ENCODE data around the gene CORIN.

The CORIN gene

GRCh38 chr4:47746122-47746521 is 91.7 kb downstream of the CORIN start:
- TF ChIP-seq CTCF (IDR thresholded peaks at IDR 0.05; ENCODE audit: insufficient read depth, low read length, missing control alignments): no peak
- CTCF ChIA-PET: interaction anchor here (1.8 kb wide), 1 partner anchor 91 kb away, joined by 5 read pairs; no protein-coding TSS in a partner anchor
- POLR2A ChIA-PET: no interaction called here
- H3K4me3 ChIP-seq (ENCODE audit: low read depth, low read length): no peak overlapping the region
- DNase-seq (ENCODE audit: low read depth, low spot score): no peak

- POLR2A ChIA-PET: no interaction called here
- CTCF ChIA-PET: interaction anchor here (1.8 kb wide), 1 partner anchor 92 kb away, joined by 5 read pairs; no protein-coding TSS in a partner anchor
- no peak for DNase-seq (ENCODE audit: low read depth, low spot score)
- TF ChIP-seq CTCF (IDR thresholded peaks at IDR 0.05; ENCODE audit: insufficient read depth, low read length, missing control alignments): no peak
- H3K4me3 ChIP-seq (ENCODE audit: low read depth, low read length): no peak overlapping the region
Observed at GRCh38 chr4:47744843-47745382, 93.0 kb downstream of the CORIN start.

GRCh38 chr4:47744253-47744652 is 93.6 kb downstream of the CORIN start:
- ChIA-PET POLR2A (no interaction called here), CTCF (interaction anchor here (0.9 to 1.8 kb wide), 2 partner anchors 39 to 93 kb away, joined by 3 to 5 read pairs; no protein-coding TSS in a partner anchor)
- no peak overlapping the region for H3K4me3 ChIP-seq (ENCODE audit: low read depth, low read length)
- no peak for DNase-seq (ENCODE audit: low read depth, low spot score)
- TF ChIP-seq CTCF (IDR thresholded peaks at IDR 0.05; ENCODE audit: insufficient read depth, low read length, missing control alignments): no peak

- POLR2A ChIA-PET: no interaction called here
- TF ChIP-seq CTCF (IDR thresholded peaks at IDR 0.05; ENCODE audit: insufficient read depth, low read length, missing control alignments): no peak
- DNase-seq (ENCODE audit: low read depth, low spot score): no peak
- no peak overlapping the region for H3K4me3 ChIP-seq (ENCODE audit: low read depth, low read length)
- CTCF ChIA-PET: interaction anchor here (0.6 to 1.4 kb wide), 2 partner anchors 9 to 152 kb away, joined by 3 read pairs; no protein-coding TSS in a partner anchor
Observed at GRCh38 chr4:47741200-47741599, 96.7 kb downstream of the CORIN start.

- no peak for TF ChIP-seq CTCF (IDR thresholded peaks at IDR 0.05; ENCODE audit: insufficient read depth, low read length, missing control alignments)
- no peak for DNase-seq (ENCODE audit: low read depth, low spot score)
- H3K4me3 ChIP-seq (ENCODE audit: low read depth, low read length): no peak overlapping the region
- CTCF ChIA-PET: interaction anchor here (1.3 kb wide), 1 partner anchor 32 kb away, joined by 3 read pairs; no protein-coding TSS in a partner anchor
- POLR2A ChIA-PET: no interaction called here
Observed at GRCh38 chr4:47737326-47737725, 100.5 kb downstream of the CORIN start.

- H3K4me3 ChIP-seq (ENCODE audit: low read depth, low read length): no peak overlapping the region
- CTCF ChIA-PET: no interaction called here
- no peak for DNase-seq (ENCODE audit: low read depth, low spot score)
- POLR2A ChIA-PET: no interaction called here
- TF ChIP-seq CTCF (IDR thresholded peaks at IDR 0.05; ENCODE audit: insufficient read depth, low read length, missing control alignments): no peak
Observed at GRCh38 chr4:47736555-47736954, 101.3 kb downstream of the CORIN start.

All from AG04449 (cell line).